ENCODE results near the gene CLEC2A.

Gene CLEC2A

DNA sequence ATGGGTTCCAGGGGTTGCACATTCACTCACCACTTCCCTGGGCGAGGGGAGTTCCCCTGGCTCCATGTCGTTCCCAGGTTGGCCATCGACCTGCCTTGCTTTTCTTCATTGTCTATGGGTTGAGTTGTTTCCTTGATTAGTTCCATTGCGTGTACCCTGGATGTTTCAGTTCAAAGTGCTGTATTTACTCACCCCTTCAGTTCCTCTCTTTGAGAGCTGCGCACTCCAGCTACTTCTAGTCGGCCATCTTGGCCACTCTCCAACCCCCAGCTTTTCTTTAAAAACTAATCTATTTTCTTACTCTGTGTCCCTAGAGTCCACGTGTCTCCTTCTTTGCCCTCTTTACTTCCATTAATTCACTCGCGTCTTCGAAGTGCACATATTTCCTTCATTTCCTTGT lies 11.7 kb downstream of the CLEC2A start:
- Histone ChIP-seq H3K9ac (ENCODE audit: low read depth, low read length) (no peak overlapping the region), H3K9me3 (ENCODE audit: control insufficient read depth, insufficient read depth, low read length) (no peaks in the 10 kb centered on the region; the same call in 1 of the 2 replicates), H3K4me1 (ENCODE audit: insufficient read depth, low read length) (no peaks in the 10 kb centered on the region), H3K36me3 (ENCODE audit: insufficient read depth, low read length) (no peaks in the 10 kb centered on the region)

GRCh38 chr12:9919443-9919842 lies 12.7 kb downstream of the CLEC2A start:
- no peaks in the 10 kb centered on the region for H3K4me1 ChIP-seq (ENCODE audit: insufficient read depth, low read length)
- no peaks in the 10 kb centered on the region; the same call in 1 of the 2 replicates for H3K9me3 ChIP-seq (ENCODE audit: control insufficient read depth, insufficient read depth, low read length)
- no peaks in the 10 kb centered on the region for H3K36me3 ChIP-seq (ENCODE audit: insufficient read depth, low read length)
- H3K9ac ChIP-seq (ENCODE audit: low read depth, low read length), result no peak overlapping the region

DNA sequence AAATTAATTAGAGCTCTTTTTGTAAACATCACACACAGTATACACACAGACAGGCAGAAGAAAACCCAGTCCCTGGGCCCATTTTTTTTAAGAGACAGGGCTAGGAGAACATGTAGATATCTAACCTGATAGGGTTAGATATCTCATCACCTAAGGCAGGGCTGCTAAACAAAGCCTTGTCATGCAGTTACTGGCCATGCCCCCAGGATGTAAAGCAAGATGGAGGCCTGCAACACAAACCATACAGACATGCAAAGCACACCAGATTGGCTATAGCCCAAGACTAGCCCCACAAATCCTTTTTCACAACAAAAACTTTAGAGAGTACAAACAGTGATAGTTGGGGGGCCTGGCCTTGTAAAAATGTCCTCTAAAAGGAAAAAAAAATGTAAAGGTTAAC lies 20.5 kb downstream of the CLEC2A start:
- Histone ChIP-seq H3K4me1 (ENCODE audit: insufficient read depth, low read length) (no peaks in the 10 kb centered on the region), H3K36me3 (ENCODE audit: insufficient read depth, low read length) (peaks cover 5% of the 10 kb centered on the region; the same call in 1 of the 2 replicates), H3K9ac (ENCODE audit: low read depth, low read length) (no peak overlapping the region), H3K9me3 (ENCODE audit: control insufficient read depth, insufficient read depth, low read length) (peaks cover 42% of the 10 kb centered on the region)

- Histone ChIP-seq H3K9ac (ENCODE audit: low read depth, low read length) (no peak overlapping the region), H3K9me3 (ENCODE audit: control insufficient read depth, insufficient read depth, low read length) (peaks cover 42% of the 10 kb centered on the region), H3K36me3 (ENCODE audit: insufficient read depth, low read length) (peaks cover 5% of the 10 kb centered on the region; the same call in 1 of the 2 replicates), H3K4me1 (ENCODE audit: insufficient read depth, low read length) (no peaks in the 10 kb centered on the region)
These were observed 21.3 kb downstream of the CLEC2A start for GRCh38 chr12:9910716-9911421.

DNA sequence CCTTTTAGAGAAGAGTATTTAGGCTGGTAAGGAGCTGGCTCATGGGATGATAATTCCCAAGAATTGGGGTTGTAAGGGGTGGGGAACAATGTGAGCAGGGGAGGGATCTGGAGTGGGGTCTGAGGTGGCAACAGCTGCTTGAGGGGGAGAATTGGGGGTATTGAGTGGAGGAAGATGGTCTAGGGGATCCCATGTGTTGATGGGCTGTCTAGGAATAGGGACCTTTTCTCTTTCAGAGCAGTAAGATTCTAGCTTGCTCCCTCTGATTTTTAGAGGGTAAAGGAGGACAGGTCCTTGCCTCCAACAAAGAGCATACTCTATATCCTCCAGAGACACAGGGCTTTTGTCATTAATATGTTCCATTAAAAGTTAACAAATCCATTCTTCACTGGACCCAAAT lies 22.4 kb downstream of the CLEC2A start:
- H3K4me1 ChIP-seq (ENCODE audit: insufficient read depth, low read length), result no peaks in the 10 kb centered on the region
- H3K9ac ChIP-seq (ENCODE audit: low read depth, low read length), result no peak overlapping the region

GRCh38 chr12:9908350-9908749 lies 23.8 kb downstream of the CLEC2A start:
- Histone ChIP-seq H3K4me1 (ENCODE audit: insufficient read depth, low read length) (no peaks in the 10 kb centered on the region), H3K9me3 (ENCODE audit: control insufficient read depth, insufficient read depth, low read length) (peaks cover 42% of the 10 kb centered on the region), H3K9ac (ENCODE audit: low read depth, low read length) (no peak overlapping the region), H3K36me3 (ENCODE audit: insufficient read depth, low read length) (peaks cover 5% of the 10 kb centered on the region; the same call in 1 of the 2 replicates)

More for the DNA sequence above, 22.4 kb downstream of the CLEC2A start:
- H3K9me3 ChIP-seq (ENCODE audit: control insufficient read depth, insufficient read depth, low read length), result peaks cover 42% of the 10 kb centered on the region
- peaks cover 5% of the 10 kb centered on the region; the same call in 1 of the 2 replicates for H3K36me3 ChIP-seq (ENCODE audit: insufficient read depth, low read length)

DNA sequence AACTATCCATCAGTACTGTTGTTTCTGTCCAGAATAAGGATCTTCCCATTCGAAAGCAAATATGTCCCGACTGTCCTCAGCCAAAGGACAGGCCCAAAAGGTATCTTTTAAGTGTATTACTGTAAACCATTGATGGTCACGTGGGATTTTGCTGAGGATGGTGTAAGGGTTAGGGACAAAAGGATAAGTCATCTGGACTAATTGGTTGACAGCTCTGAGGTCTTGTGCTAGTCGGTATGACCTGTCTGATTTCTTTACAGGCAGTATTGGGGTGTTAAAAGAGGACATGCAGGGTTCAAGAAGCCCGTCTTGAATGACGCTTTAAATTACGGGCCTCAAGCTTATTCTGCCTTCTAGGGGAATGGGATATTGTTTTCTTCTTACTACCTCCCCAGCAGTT lies 24.4 kb downstream of the CLEC2A start:
- Histone ChIP-seq H3K9ac (ENCODE audit: low read depth, low read length) (no peak overlapping the region), H3K36me3 (ENCODE audit: insufficient read depth, low read length) (peaks cover 5% of the 10 kb centered on the region; the same call in 1 of the 2 replicates), H3K9me3 (ENCODE audit: control insufficient read depth, insufficient read depth, low read length) (peaks cover 42% of the 10 kb centered on the region), H3K4me1 (ENCODE audit: insufficient read depth, low read length) (no peaks in the 10 kb centered on the region)

GRCh38 chr12:9906873-9907272 lies 25.3 kb downstream of the CLEC2A start:
- H3K9ac ChIP-seq (ENCODE audit: low read depth, low read length), result no peak overlapping the region

GRCh38 chr12:9902539-9903228 lies 29.5 kb downstream of the CLEC2A start:
- H3K9me3 ChIP-seq (ENCODE audit: control insufficient read depth, insufficient read depth, low read length), result peaks cover 6% of the 10 kb centered on the region
- H3K9ac ChIP-seq (ENCODE audit: low read depth, low read length), result no peak overlapping the region
- no peaks in the 10 kb centered on the region for H3K4me1 ChIP-seq (ENCODE audit: insufficient read depth, low read length)
- no peaks in the 10 kb centered on the region for H3K36me3 ChIP-seq (ENCODE audit: insufficient read depth, low read length)

More at GRCh38 chr12:9906873-9907272, 25.3 kb downstream of the CLEC2A start:
- peaks cover 2% of the 10 kb centered on the region; the same call in 1 of the 2 replicates for H3K36me3 ChIP-seq (ENCODE audit: insufficient read depth, low read length)
- H3K9me3 ChIP-seq (ENCODE audit: control insufficient read depth, insufficient read depth, low read length), result peaks cover 36% of the 10 kb centered on the region
- H3K4me1 ChIP-seq (ENCODE audit: insufficient read depth, low read length), result no peaks in the 10 kb centered on the region

DNA sequence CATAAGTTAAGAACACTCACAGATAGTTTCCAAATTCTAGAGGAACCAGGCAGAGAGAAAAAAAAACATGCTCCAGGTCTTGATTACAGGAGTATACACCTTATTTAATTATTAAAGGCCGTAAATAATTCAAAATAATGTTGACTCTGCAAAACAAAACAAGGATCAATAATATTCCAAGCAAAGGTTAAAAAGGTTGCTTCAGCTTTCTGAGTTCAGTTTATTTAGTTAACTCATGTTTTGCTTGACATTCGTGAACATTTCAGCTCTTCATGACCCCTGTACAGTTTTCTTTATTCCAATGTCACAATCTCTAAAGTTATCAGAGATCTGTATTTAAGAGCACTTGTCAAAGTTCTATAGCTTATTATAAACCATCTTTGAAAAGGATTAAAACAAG lies 31.2 kb downstream of the CLEC2A start:
- no peak overlapping the region for H3K9ac ChIP-seq (ENCODE audit: low read depth, low read length)
- H3K36me3 ChIP-seq (ENCODE audit: insufficient read depth, low read length), result no peaks in the 10 kb centered on the region
- no peaks in the 10 kb centered on the region for H3K4me1 ChIP-seq (ENCODE audit: insufficient read depth, low read length)
- no peaks in the 10 kb centered on the region; the same call in none of the 2 replicates for H3K9me3 ChIP-seq (ENCODE audit: control insufficient read depth, insufficient read depth, low read length)

DNA sequence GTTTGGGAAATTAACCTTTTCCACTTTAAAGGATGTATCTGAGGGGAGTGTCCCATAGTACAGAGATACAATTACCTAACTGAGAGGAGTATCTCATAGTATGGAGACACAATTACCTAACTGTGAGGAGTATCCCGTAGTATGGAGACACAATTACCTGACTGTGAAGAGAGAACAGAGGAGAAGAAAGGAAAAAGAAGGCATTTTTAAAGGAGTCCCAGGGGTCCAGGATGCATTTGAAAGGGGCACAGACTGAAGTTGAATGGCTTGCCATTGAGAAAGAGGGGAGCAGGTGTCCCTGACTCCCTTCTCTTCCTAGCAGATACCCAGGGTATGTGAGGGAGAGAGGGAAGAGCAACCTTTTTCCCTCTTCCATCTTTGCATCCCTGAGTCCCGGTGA lies 33.0 kb downstream of the CLEC2A start:
- Histone ChIP-seq H3K4me1 (ENCODE audit: insufficient read depth, low read length) (no peaks in the 10 kb centered on the region), H3K9me3 (ENCODE audit: control insufficient read depth, insufficient read depth, low read length) (no peaks in the 10 kb centered on the region; the same call in 1 of the 2 replicates), H3K9ac (ENCODE audit: low read depth, low read length) (no peak overlapping the region), H3K36me3 (ENCODE audit: insufficient read depth, low read length) (no peaks in the 10 kb centered on the region)

GRCh38 chr12:9897535-9897934 lies 34.6 kb downstream of the CLEC2A start:
- H3K4me1 ChIP-seq (ENCODE audit: insufficient read depth, low read length), result no peaks in the 10 kb centered on the region

GRCh38 chr12:9895215-9895971 lies 36.8 kb downstream of the CLEC2A start:
- Histone ChIP-seq H3K36me3 (ENCODE audit: insufficient read depth, low read length) (no peaks in the 10 kb centered on the region), H3K9ac (ENCODE audit: low read depth, low read length) (no peak overlapping the region), H3K4me1 (ENCODE audit: insufficient read depth, low read length) (no peaks in the 10 kb centered on the region), H3K9me3 (ENCODE audit: control insufficient read depth, insufficient read depth, low read length) (no peaks in the 10 kb centered on the region)

More at GRCh38 chr12:9897535-9897934, 34.6 kb downstream of the CLEC2A start:
- no peaks in the 10 kb centered on the region for H3K36me3 ChIP-seq (ENCODE audit: insufficient read depth, low read length)
- no peak overlapping the region for H3K9ac ChIP-seq (ENCODE audit: low read depth, low read length)
- H3K9me3 ChIP-seq (ENCODE audit: control insufficient read depth, insufficient read depth, low read length), result no peaks in the 10 kb centered on the region; the same call in 1 of the 2 replicates

DNA sequence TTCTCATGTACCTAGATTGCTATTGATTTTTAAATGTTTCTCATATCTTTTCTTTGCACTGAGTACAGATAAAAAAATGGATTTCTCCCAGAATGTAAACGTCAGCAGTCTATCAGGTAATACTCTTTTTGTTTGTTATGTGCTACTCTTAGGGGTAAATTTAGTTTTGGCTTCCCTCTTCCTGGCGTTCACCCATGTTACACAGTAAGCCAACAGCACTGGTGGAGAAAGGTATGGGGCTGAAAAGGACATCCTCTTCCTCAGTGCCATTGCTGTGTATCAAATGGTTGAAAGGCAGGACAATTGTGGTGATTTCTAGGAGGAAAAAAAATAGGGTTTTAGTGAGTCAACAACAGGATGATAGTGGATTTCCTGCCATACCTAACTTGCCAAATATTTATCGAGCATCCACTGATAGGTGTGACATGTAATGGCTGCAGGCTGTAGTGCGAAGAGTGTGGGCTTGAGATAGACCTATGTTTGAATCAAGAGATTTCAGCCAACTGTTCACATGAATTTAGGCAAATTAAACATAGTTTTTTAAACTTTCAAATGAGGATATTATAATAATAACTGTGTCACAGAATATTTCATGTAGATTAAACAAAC lies 43.4 kb downstream of the CLEC2A start:
- no peaks in the 10 kb centered on the region for H3K9me3 ChIP-seq (ENCODE audit: control insufficient read depth, insufficient read depth, low read length)
- H3K36me3 ChIP-seq (ENCODE audit: insufficient read depth, low read length), result no peaks in the 10 kb centered on the region

More for the DNA sequence above, 43.4 kb downstream of the CLEC2A start:
- H3K4me1 ChIP-seq (ENCODE audit: insufficient read depth, low read length), result no peaks in the 10 kb centered on the region
- no peak overlapping the region for H3K9ac ChIP-seq (ENCODE audit: low read depth, low read length)
